NCI-H128 (cell line): Measurements from ENCODE around the gene TULP3.

Source experiments
- DNase-seq: peaks from one replicate; lab custom pipeline; 2025; ENCODE audit not compliant: unreplicated experiment; lab: John Stamatoyannopoulos, UW

TULP3 gene

GRCh38 chr12:2963760-2964292 lies 73.1 kb downstream of the TULP3 start:
- DNase-seq = no peak

- DNase-seq = no peak
Observed at GRCh38 chr12:2967651-2968050, 77.0 kb downstream of the TULP3 start.

DNA sequence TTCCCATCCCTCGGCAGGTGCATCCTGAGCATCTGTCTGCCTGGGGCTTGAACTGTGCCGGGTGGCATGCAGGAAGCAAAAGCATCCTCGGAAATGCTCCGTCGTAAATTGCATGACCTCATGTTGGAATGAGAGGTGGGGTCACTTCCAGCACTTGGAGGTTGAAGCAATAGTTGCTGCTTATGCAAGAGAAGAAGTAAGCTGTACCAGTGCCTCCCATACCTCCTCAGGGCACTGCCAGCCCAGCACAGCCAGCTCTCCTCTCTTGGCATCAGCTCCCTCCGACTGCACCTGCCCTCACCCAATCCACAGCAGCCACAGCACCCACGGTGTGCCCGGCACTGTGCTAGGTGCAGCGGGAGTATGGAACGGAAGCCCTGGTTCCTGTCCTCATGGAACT lies 80.1 kb downstream of the TULP3 start:
- no peak for DNase-seq

- DNase-seq = no peak
Observed at GRCh38 chr12:2973566-2973965, 82.9 kb downstream of the TULP3 start.

- no peak for DNase-seq
Observed at GRCh38 chr12:2974560-2974971, 83.9 kb downstream of the TULP3 start.

- DNase-seq = no peak
Observed at GRCh38 chr12:2976581-2976996, 85.9 kb downstream of the TULP3 start.

GRCh38 chr12:2977776-2978175 lies 87.1 kb downstream of the TULP3 start:
- no peak for DNase-seq

DNA sequence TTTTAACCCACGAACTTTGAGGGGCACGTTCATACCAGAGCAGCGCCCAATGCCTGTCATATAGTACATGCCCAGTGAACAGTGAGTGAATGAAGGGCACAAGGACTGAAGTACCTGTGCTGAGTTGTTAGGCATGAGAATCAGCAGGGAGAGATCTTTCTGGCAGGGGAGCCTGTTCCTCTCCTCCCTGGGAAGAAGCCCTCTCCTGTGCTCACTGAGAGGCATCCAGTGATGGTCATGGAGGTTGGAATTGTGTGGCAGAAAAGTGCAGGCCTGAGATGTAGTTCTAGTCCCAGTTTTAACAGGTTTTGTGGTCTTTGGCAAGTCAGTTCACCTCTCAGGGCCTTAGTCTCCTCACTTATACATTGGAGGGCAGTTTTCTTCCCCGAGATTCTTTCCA lies 89.1 kb downstream of the TULP3 start:
- DNase-seq = no peak

GRCh38 chr12:2980630-2981029 lies 89.9 kb downstream of the TULP3 start:
- no peak for DNase-seq

DNA sequence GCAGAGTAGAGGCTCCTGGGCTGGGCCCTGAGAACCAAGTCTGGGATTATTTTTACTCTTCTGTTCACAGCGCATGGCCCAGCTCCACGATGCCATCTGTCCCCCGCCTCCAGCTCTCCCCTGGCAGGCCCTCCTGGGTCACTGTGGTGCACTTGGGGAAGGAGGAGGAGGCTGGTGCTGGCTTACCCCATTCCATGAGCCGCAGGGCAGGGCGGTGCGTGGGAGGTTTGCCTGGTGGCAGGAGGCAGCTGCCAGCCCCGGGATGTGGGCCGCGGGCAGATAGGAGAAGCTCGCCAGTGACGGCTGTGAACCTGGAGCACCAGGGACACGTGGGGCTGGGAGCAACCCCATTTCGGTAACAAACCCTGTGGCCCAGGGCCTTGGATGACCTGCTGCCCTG lies 91.7 kb downstream of the TULP3 start:
- no peak for DNase-seq

- no peak for DNase-seq
Observed at GRCh38 chr12:2984249-2984648, 93.6 kb downstream of the TULP3 start.

DNA sequence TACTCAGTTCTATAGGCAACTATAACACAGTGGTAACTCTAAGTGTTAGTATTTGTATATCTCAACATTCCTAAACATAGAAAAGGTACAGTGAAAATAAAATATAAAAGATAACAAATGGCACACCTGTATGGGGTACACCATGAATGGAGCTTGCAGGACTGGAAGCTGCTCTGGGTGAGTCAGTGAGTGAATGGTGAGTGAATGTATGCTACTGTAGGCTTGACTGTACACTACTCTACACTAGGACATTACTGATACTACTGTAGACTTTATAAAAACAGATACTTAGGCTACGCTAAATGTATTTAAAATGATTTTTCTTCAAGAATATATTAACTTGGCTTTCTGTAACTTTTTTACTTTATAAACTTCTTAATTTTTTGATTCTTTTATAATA lies 94.0 kb downstream of the TULP3 start:
- DNase-seq = no peak

DNA sequence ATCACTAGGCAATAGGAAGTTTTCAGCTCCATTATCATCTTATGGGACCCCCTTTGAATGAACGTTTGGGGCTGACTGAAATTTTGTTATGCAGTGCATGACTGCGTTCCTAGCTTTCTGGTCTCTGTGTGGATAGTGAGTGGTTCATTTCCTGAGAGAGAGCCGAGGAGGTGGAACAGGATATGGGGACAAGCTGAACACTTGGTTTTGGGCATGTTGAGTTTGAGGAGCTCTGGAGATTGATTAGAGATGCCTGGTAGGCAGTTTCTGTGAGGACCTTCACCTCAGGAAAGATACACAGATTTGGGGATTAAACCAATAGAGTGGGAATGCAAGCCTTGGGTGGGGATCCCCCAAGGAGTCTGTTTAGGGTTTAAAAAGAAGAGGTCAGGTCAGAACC lies 96.2 kb downstream of the TULP3 start:
- no peak for DNase-seq

GRCh38 chr12:2988494-2988893 lies 97.8 kb downstream of the TULP3 start:
- no peak for DNase-seq
